Measurements from ENCODE around the gene SEPTIN5. TPM values are rescaled to one million over a fixed set of nuclear protein-coding genes. Genes with fewer than 3 reads are reported as not detected.

SEPTIN5 gene
- total and polyA plus RNA-seq, 9 of the 15 experiments (the other 6 are each of a cell fraction or from before 2014, with no cell fraction given), result 0.03 to 195 (median 119) TPM

DNA sequence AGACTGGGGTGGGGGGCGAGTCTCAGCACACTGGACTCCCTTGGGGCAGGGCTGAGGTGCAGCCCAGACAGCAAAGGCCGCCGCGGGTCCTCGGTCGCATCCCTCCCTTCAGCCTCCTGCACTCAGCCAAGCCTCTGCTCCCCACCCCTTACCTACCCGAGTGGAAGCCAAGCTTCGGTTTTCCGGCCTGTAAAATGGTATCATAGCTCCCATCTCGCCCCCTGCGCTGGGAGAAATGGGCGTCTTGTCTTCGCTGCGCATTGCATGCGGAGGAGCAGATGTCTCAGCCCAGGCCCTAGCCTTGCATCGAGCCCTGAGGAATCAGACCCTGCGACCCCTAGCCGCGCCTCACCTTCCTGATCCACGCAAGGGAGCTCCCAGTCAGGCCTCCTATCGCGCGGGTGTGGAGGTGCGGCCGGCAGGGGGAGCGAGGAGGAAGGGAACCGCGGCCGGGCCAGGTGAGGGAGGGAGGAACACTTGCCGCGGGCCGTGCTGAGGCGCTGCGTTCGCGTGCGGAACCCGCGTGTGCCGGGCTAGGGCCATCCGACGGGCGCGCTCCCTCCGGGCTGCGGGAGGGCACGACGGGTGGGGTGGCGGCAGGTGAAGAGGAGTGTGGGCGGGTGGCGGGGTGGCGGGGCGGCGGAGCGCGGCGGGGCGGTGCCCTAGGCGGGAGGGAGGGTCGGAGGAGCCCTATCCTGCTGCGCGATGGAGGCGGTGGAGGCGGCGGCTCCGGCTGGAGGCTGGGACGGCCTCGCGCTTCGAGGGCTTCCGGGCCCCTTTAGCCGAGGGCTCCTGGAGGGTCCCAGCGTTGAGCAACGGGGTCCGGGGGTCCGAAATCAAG lies 42.2 kb downstream of the SEPTIN5 start (continued):
- TF ChIP-seq ZBTB49 (CRISPR knock-in tag; IDR thresholded peaks at IDR 0.05; ENCODE audit: borderline replicate concordance), result no peak
- TF ChIP-seq SMARCE1 (IDR thresholded peaks at IDR 0.05), result peak; percentile 55
- peak; percentile 57 for TF ChIP-seq HNRNPLL (IDR thresholded peaks at IDR 0.05; ENCODE audit: low read depth, low read length, poor library complexity, severe bottlenecking)
- TF ChIP-seq MNT (conservative IDR thresholded peaks at IDR 0.05), result no peak; a peak in 1 of 4 replicates
- TF ChIP-seq, protein P1, sequence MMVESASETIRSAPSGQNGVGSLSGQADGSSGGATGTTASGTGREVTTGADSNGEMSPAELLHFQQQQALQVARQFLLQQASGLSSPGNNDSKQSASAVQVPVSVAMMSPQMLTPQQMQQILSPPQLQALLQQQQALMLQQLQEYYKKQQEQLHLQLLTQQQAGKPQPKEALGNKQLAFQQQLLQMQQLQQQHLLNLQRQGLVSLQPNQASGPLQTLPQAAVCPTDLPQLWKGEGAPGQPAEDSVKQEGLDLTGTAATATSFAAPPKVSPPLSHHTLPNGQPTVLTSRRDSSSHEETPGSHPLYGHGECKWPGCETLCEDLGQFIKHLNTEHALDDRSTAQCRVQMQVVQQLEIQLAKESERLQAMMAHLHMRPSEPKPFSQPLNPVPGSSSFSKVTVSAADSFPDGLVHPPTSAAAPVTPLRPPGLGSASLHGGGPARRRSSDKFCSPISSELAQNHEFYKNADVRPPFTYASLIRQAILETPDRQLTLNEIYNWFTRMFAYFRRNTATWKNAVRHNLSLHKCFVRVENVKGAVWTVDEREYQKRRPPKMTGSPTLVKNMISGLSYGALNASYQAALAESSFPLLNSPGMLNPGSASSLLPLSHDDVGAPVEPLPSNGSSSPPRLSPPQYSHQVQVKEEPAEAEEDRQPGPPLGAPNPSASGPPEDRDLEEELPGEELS (CRISPR knock-in tag; IDR thresholded peaks at IDR 0.05; ENCODE audit: borderline replicate concordance), result no peak
- TF ChIP-seq AFF1 (IDR thresholded peaks at IDR 0.05; ENCODE audit: low read depth in 1 of 2, partially characterized antibody in 2 of 2), result no peak
- no peak for TF ChIP-seq ZNF197 (CRISPR knock-in tag; IDR thresholded peaks at IDR 0.05; ENCODE audit: low read depth)
- TF ChIP-seq HDAC1 (IDR thresholded peaks at IDR 0.05), result peak in 1 of 2 experiments; percentile 91; a peak in 2 of 4 replicates
